GM21825 (cell line): ENCODE data around the gene PTPRM.

ENCODE experiments used
- ATAC-seq: cut with Tn5 transposase; IDR thresholded peaks from one replicate; pipeline ENCODE4 v1.9.1; 2021; ENCODE audit warnings: mild to moderate bottlenecking, moderate library complexity; ENCODE audit not compliant: unreplicated experiment

PTPRM gene

DNA sequence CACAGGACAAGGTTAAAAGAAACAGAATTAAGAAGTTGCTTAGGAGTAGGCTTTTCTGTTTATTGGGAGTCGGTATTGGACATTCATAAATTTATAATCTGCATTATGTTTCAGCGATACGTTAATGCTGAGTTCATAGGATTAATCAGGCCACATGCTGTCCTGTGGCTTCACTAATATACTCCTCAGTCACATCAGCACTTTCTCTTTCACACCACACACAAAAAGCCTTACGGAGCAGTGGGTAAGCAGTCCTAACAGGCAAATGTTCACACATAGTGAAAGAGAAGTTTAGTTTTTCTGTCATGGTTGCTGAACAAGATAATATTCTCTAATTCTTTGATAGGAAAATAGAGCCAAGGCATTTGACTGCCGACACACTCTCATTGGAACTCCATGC is 630.4 kb downstream of the PTPRM start:
- ATAC-seq: no peak

- no peak for ATAC-seq
Measured at GRCh38 chr18:8207996-8208395, 640.9 kb downstream of the PTPRM start.

GRCh38 chr18:8208716-8209115 is 641.6 kb downstream of the PTPRM start:
- no peak for ATAC-seq

DNA sequence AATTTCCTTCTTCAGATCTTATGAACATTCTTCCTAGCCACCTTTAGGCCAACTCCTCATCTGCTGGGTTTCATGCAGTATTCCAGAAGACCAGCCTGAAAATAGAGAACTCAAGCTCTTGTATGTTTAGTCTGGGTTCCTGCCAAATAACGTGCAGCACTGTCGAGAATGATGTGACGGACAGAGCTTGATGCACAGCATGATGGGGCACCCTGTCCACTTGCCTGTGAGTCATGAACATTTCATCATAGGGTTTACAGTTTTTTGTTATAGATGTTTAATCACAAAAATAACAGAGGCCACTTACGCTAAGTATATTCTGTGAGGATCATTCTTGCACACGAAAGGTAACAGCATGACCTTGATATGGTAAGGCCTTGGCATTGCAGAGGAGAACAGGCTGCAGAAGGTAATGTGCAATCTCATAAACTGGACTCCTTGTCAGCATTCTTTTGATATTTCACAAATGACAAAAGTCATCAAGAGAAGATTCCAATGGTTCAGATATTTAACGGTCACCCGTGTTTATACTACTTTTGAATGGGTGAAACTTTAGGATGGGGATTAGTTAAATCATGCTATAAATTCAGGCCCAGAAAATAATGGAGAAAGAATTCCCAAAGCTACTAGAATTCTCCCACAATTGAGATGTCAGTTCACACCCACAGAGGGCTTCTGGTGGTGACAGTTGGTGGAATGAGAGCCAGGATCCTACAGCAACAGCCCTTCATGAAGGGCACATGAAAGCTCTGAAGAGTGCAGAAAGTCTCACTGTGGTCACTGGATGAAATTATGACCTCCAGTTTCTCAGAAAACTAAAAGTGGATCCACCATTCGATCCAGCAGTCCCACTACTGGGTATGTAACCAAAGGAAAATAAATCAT is 646.0 kb downstream of the PTPRM start:
- ATAC-seq: no peak

- ATAC-seq: no peak
Measured at GRCh38 chr18:8215741-8216140, 648.6 kb downstream of the PTPRM start.

DNA sequence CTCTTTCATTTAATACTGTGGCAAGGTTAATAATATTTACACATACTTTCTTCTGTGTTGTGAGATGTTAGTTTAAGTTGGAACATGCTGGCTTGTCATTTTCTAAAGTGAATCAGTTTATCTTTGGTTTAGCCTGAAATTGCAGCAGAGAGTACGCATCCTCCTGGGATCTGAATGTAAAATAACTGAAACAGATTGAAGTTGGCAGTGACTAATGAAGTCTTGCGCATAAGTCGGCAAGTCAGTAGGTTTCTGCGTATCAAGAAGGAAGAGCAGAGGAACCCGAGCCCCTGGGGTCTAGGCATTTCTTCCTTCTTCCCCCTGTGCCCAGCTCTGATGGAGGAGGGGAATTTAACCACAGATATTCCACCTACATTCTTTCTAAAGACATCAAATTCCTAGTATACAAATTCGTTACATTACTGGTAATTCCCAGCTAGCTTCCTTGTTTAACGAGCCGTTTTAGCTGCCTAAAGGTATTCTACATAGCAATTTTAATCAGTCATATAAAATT is 650.0 kb downstream of the PTPRM start:
- ATAC-seq: no peak

DNA sequence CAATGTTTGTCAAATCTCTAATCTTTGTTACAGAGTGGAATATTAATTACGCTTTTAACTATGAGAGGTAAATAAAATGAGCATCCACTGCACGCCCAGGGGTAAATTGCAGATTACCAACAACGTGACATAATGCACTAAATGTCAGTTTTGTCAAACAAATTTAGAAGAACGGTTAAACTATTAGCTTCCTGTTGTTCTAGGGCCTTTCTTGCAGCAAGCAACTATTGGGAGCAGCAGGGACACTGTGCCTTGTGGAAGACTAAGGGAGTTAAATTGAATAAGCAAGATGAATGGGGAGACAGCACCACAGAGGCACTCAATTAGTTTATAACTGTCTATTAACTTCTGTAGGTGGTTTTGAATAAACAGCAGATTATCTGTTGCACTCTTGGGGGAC is 651.1 kb downstream of the PTPRM start:
- ATAC-seq: no peak

- ATAC-seq: no peak
Measured at GRCh38 chr18:8221452-8221851, 654.3 kb downstream of the PTPRM start.

- ATAC-seq: no peak
Measured at GRCh38 chr18:8224576-8224975, 657.5 kb downstream of the PTPRM start.

- no peak for ATAC-seq
Measured at GRCh38 chr18:8229040-8229439, 661.9 kb downstream of the PTPRM start.

- ATAC-seq: no peak
Measured at GRCh38 chr18:8229787-8230186, 662.7 kb downstream of the PTPRM start.

- no peak for ATAC-seq
Measured at GRCh38 chr18:8231316-8231715, 664.2 kb downstream of the PTPRM start.

- ATAC-seq: no peak
Measured at GRCh38 chr18:8232791-8233190, 665.7 kb downstream of the PTPRM start.

- ATAC-seq: no peak
Measured at GRCh38 chr18:8235894-8236293, 668.8 kb downstream of the PTPRM start.

GRCh38 chr18:8238507-8238906 is 671.4 kb downstream of the PTPRM start:
- ATAC-seq: no peak

GRCh38 chr18:8241731-8242130 is 674.6 kb downstream of the PTPRM start:
- ATAC-seq: no peak

- no peak for ATAC-seq
Measured at GRCh38 chr18:8242151-8242696, 675.1 kb downstream of the PTPRM start.

DNA sequence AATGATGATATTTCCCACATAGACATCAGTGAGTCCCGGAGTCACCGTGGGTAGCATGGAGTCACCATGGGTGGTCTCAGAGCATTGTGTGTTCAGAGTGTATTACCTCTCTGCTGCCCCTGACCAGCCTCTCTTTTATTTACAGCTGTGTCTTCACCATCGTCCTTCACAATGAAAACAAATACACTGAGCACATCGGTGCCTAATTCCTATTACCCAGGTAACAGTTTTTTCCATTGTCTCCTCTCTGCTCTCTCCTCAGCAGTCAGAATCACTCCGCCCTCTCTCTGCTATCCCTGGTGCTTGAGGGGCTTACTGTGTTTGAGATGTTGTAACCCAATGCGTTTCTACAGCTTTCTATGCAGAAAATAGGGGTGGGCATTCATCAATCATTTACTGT is 680.6 kb downstream of the PTPRM start:
- ATAC-seq: no peak

GRCh38 chr18:8248576-8248975 is 681.5 kb downstream of the PTPRM start:
- no peak for ATAC-seq

- ATAC-seq: no peak
Measured at GRCh38 chr18:8249811-8250210, 682.7 kb downstream of the PTPRM start.

DNA sequence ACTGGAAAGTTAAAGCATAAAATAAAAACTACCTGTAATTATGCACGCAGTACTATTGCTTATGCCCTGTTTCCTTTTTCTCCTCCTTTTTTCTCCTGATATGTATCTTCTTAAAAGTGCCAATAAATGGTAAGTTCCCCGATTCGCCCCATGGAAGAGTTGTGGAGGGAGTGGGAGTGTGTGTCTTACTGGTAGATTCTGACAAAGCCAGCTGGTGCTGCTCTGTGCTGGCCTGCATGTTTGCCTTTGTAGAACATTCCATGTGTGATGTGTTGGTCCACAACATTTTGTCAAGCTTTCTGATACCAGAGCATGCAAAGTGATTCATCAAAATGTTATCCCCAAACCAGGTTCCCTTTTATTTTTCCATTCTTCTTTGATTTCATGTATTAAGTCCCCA is 685.3 kb downstream of the PTPRM start:
- ATAC-seq: no peak

DNA sequence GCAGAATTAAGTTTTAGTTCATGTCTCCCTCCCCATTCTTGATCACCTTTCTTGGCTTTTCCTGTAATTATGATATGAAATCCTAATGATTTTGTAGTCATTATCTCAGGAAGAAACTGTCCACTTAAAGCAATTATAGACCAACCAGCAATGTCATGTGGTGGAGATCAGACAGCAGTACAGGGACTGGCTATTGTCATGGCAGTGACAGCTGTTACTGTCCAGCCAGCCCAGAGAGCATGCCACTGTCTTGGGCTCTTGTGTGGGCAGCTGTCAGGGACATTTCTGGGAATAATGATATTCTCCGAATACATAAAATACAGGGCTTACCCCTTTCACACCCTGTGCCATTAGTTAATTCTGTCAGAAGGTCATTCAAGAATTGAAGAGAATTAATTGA is 686.8 kb downstream of the PTPRM start:
- no peak for ATAC-seq
